OCI-LY1 (cell line): ENCODE results near the gene APC2.

ENCODE experiments used
- H2AFZ ChIP-seq: fragments of 200-600 bp; sonication (generic), shearing (Covaris generic); 2 replicates; pipeline ENCODE4 v1.6.0; 2014; ENCODE audit warnings: antibody characterized with exemption, mild to moderate bottlenecking, low read length
- H3F3A ChIP-seq: fragments of 200-600 bp; sonication (generic), shearing (Covaris generic); 2 replicates; pipeline ENCODE4 v1.6.0; 2014; ENCODE audit warnings: mild to moderate bottlenecking, antibody characterized with exemption, low read length, moderate library complexity; ENCODE audit not compliant: insufficient read depth
- H3K27ac ChIP-seq: fragments of 200-600 bp; sonication (generic); 2 replicates; pipeline ENCODE4 v1.5.1; 2014; ENCODE audit warnings: low read length, mixed run types, mild to moderate bottlenecking, low read depth; ENCODE audit not compliant: poor library complexity, severe bottlenecking
- H3K27me3 ChIP-seq: fragments of 200-600 bp; sonication (generic); 2 replicates; pipeline ENCODE4 v1.6.0; 2014; ENCODE audit warnings: antibody characterized with exemption, mild to moderate bottlenecking, low read length, moderate library complexity; ENCODE audit not compliant: insufficient read depth
- H3K36me3 ChIP-seq: fragments of 200-600 bp; sonication (generic); 2 replicates; pipeline ENCODE4 v1.6.1; 2014; ENCODE audit warnings: mild to moderate bottlenecking, antibody characterized with exemption, low read length, moderate library complexity, mixed read lengths; ENCODE audit not compliant: insufficient read depth
- H3K4me1 ChIP-seq: fragments of 200-600 bp; sonication (generic); 2 replicates; pipeline ENCODE4 v1.5.1; 2014; ENCODE audit warnings: mild to moderate bottlenecking, low read length, moderate library complexity; ENCODE audit not compliant: insufficient read depth, severe bottlenecking
- H3K4me2 ChIP-seq: fragments of 200-600 bp; sonication (generic), shearing (Covaris generic); 2 replicates; pipeline ENCODE4 v1.6.1; 2014; ENCODE audit warnings: low read length
- H3K4me3 ChIP-seq: fragments of 200-600 bp; sonication (generic); 2 replicates; pipeline ENCODE4 v1.5.1; 2014; ENCODE audit warnings: low read length, low read depth, mild to moderate bottlenecking, mixed read lengths; ENCODE audit not compliant: poor library complexity, severe bottlenecking
- H3K79me2 ChIP-seq: fragments of 200-600 bp; shearing (Covaris generic); 2 replicates; pipeline ENCODE4 v1.6.1; 2016; ENCODE audit warnings: mixed run types, low read length, mixed read lengths; ENCODE audit not compliant: insufficient read depth
- H3K9ac ChIP-seq: fragments of 200-600 bp; sonication (generic), shearing (Covaris generic); 2 replicates; pipeline ENCODE4 v1.6.1; 2014; ENCODE audit warnings: mild to moderate bottlenecking, low read length, mixed read lengths
- H3K9me2 ChIP-seq: fragments of 200-600 bp; sonication (generic), shearing (Covaris generic); 2 replicates; pipeline ENCODE4 v1.6.1; 2014; ENCODE audit warnings: low read depth, mild to moderate bottlenecking, low read length, mixed read lengths
- H3K9me3 ChIP-seq: fragments of 200-600 bp; shearing (Covaris generic); 2 replicates; pipeline ENCODE4 v1.6.1; 2014; ENCODE audit warnings: low read length, mixed read lengths
- H4K20me1 ChIP-seq: fragments of 200-600 bp; sonication (generic), shearing (Covaris generic); 2 replicates; pipeline ENCODE4 v1.6.0; 2016; ENCODE audit warnings: mild to moderate bottlenecking, low read length; ENCODE audit not compliant: insufficient read depth
- EZH2 ChIP-seq: fragments of 200-600 bp; sonication (generic), shearing (Covaris generic); IDR thresholded peaks from 2 replicates; pipeline ENCODE4 v1.8.0; 2017; ENCODE audit warnings: borderline replicate concordance, mixed run types, mild to moderate bottlenecking, antibody characterized with exemption, low read length, moderate library complexity, mixed read lengths
- TF ChIP-seq, protein P1 (sequence below): fragments of 200-600 bp; sonication (generic), shearing (Covaris generic); IDR thresholded peaks from 2 replicates; pipeline ENCODE4 v1.5.1; 2017; ENCODE audit warnings: mild to moderate bottlenecking, antibody characterized with exemption, low read length, moderate library complexity, mixed read lengths

APC2 gene

DNA sequence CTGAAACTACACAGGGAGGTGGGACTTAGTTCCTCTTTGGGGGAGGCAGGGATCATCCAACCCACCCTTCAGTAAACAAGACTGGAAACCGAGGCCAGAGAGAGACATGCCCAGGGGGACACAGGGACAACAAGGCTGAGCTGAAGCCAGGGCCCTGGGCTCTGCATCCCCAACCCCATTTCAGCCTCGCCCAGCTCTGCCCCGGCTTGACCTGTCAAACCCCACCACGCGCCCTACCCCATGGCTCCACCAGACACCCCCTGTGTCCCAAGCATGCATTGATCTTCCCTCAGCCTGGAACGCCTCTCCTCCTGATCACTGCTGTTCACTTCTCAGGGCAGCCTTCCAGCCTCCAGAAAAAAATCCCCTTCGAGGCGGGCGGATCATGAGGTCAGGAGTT lies 2.0 kb upstream of the APC2 start:
- H2AFZ ChIP-seq: no peak overlapping the region
- no peak overlapping the region for H3K27ac ChIP-seq
- H3K36me3 ChIP-seq: peaks cover under 1% of the 10 kb centered on the region; the same call in 1 of the 2 replicates
- H4K20me1 ChIP-seq: no peaks in the 10 kb centered on the region
- no peak overlapping the region for H3K4me3 ChIP-seq
- H3K4me2 ChIP-seq: no peak overlapping the region
- H3K27me3 ChIP-seq: peaks cover 5% of the 10 kb centered on the region; the same call in 1 of the 2 replicates
- TF ChIP-seq, protein P1, sequence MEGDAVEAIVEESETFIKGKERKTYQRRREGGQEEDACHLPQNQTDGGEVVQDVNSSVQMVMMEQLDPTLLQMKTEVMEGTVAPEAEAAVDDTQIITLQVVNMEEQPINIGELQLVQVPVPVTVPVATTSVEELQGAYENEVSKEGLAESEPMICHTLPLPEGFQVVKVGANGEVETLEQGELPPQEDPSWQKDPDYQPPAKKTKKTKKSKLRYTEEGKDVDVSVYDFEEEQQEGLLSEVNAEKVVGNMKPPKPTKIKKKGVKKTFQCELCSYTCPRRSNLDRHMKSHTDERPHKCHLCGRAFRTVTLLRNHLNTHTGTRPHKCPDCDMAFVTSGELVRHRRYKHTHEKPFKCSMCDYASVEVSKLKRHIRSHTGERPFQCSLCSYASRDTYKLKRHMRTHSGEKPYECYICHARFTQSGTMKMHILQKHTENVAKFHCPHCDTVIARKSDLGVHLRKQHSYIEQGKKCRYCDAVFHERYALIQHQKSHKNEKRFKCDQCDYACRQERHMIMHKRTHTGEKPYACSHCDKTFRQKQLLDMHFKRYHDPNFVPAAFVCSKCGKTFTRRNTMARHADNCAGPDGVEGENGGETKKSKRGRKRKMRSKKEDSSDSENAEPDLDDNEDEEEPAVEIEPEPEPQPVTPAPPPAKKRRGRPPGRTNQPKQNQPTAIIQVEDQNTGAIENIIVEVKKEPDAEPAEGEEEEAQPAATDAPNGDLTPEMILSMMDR: no peak
- no peaks in the 10 kb centered on the region for H3K79me2 ChIP-seq
- peaks cover 19% of the 10 kb centered on the region for H3K4me1 ChIP-seq
- H3K9ac ChIP-seq: no peak overlapping the region
- H3F3A ChIP-seq: 0 out of 2 replicates have a peak, but pooled peaks cover 8% of the 10 kb centered on the region
- no peaks in the 10 kb centered on the region for H3K9me3 ChIP-seq
- no peaks in the 10 kb centered on the region for H3K9me2 ChIP-seq

DNA sequence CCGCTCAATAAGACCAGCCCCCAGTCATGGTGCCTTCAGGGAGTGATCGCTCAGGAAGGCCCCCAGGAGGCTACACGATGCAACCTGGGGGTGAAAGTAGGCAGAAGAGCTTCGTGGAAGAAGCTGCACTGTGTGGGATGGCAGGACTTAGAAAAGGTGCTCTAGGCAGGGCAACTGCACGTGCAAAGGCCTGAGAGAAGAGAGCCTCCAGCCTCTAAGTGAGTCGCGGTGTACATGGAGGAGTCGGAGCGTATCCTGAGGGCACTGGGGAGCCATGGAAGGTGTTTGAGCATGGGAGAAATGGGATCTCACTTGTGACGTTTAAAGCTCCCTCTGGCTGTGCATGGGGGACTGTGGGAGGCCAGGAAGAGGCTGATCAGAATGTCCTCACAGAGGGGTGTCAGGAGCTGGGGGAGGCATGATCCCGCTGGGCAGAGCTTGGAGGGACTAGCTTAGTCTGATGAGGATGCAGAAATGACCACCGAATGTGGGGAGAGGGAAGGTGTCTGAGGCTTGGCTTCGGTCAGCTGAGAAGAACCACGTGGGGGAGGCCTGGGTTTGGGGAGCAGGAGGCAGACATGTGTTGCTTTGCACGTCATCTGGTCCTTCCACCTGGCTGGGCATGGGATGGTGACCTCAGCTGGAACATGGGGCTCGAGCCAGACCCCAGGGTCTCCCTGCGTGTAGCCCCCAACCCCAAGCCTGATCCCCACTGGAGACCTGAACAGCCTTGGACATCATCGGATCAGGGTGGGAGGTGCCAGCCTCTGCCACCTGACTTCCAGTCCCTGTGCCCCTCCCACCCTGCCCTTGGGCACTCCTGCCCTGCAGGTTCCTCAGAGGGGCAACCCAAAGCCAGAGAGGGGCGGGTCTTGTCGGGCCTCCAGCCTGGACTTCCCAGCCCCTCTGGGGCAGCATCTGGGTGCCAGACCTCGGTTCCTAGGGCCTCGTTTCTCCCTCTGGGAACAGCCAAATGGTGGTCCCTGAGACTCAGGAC lies 1.1 kb downstream of the APC2 start:
- Histone ChIP-seq H3K79me2 (no peaks in the 10 kb centered on the region), H3K9me3 (no peaks in the 10 kb centered on the region), H3K4me2 (no peak overlapping the region), H3K4me1 (peaks cover 3% of the 10 kb centered on the region), H3K36me3 (no peaks in the 10 kb centered on the region), H3K27me3 (peaks cover 5% of the 10 kb centered on the region; the same call in 1 of the 2 replicates), H3K9ac (no peak overlapping the region), H3K27ac (no peak overlapping the region), H3K4me3 (no peak overlapping the region), H3K9me2 (no peaks in the 10 kb centered on the region), H3F3A (no peaks in the 10 kb centered on the region), H4K20me1 (no peaks in the 10 kb centered on the region), H2AFZ (no peak overlapping the region)
- TF ChIP-seq EZH2: no peak
- TF ChIP-seq, protein P1: no peak

DNA sequence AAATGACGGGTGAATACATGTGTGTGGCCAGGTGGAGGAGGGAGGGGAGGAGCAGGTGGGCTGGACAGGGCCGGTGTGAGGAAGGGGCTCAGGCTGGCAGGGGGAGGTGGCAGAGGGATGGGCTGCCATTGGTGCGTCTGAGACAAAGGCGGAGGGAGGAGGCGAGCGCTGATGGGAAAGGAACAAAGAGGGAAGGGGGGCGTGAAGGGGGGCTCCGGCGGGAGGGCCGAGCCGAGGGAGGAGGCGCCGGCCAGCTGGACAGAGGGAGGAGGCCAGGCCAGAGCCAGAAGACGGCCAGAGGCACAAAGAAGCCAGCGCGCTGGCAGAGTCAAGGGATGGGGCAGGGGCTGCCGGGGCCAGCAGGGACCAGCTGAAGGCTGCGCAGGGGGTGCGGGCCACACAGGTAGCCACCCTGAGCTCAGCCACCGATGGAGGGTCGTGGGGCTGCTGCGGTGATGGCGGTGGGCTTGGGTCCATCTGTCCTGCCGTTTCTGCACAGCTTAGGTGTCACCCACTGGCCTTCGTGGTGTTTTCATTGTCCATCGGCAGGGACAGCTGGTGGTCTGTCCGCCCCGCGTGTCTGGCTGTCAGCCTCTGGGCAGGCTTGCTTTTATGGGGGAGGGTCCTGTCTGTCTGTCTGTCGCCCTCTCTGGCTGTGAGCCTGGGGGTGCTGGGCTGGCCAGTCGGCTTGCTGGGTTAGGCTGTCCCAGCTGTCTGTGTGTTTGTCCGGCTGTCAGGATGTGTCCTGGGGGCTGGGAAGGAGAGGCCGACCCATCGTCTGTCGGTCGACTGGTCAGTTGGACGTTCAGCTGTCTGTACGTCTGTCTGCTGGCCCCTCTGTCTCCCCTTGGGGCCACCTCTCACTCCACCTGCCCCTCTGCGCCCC lies 2.2 kb downstream of the APC2 start:
- H3K9me2 ChIP-seq: no peaks in the 10 kb centered on the region
- peaks cover 5% of the 10 kb centered on the region; the same call in 1 of the 2 replicates for H3K27me3 ChIP-seq
- H3K79me2 ChIP-seq: no peaks in the 10 kb centered on the region
- H3F3A ChIP-seq: no peaks in the 10 kb centered on the region
- no peaks in the 10 kb centered on the region for H4K20me1 ChIP-seq
- H3K27ac ChIP-seq: no peak overlapping the region
- H3K4me1 ChIP-seq: peaks cover 3% of the 10 kb centered on the region
- no peak overlapping the region for H3K4me2 ChIP-seq
- no peak overlapping the region for H3K9ac ChIP-seq
- TF ChIP-seq EZH2: no peak
- TF ChIP-seq, protein P1: no peak
- no peaks in the 10 kb centered on the region for H3K9me3 ChIP-seq
- no peak overlapping the region for H3K4me3 ChIP-seq
- H2AFZ ChIP-seq: no peak overlapping the region
- H3K36me3 ChIP-seq: no peaks in the 10 kb centered on the region
